SU-DHL-6 (cell line): Measurements from ENCODE around the gene CRKL.

Experiments
- H2AFZ ChIP-seq: fragments of 200-600 bp; sonication (generic); 2 replicates; pipeline ENCODE4 v1.6.1; 2014; ENCODE audit warnings: low read depth, mild to moderate bottlenecking, moderate library complexity, mixed read lengths, antibody characterized with exemption, low read length; ENCODE audit not compliant: severe bottlenecking
- H3F3A ChIP-seq: fragments of 200-600 bp; shearing (Covaris generic); 2 replicates; pipeline ENCODE4 v1.6.0; 2016; ENCODE audit warnings: antibody characterized with exemption, mild to moderate bottlenecking; ENCODE audit not compliant: insufficient read depth
- H3K27ac ChIP-seq: fragments of 200-600 bp; sonication (generic); 2 replicates; pipeline ENCODE4 v1.5.1; 2016; ENCODE audit warnings: low read depth, mild to moderate bottlenecking, low read length, moderate library complexity, mixed read lengths
- H3K27me3 ChIP-seq: fragments of 200-600 bp; sonication (generic), shearing (Covaris generic); 2 replicates; pipeline ENCODE4 v1.6.0; 2014; ENCODE audit warnings: mild to moderate bottlenecking, low read length
- H3K36me3 ChIP-seq: fragments of 200-600 bp; sonication (generic); 2 replicates; pipeline ENCODE4 v1.6.1; 2014; ENCODE audit warnings: mild to moderate bottlenecking, low read length, mixed read lengths
- H3K4me2 ChIP-seq: fragments of 300-600, 200-600 bp; shearing (Covaris generic), sonication (generic); 2 replicates; pipeline ENCODE4 v1.6.0; 2014; ENCODE audit warnings: low read length, low read depth, mild to moderate bottlenecking; ENCODE audit not compliant: poor library complexity, severe bottlenecking
- H3K4me3 ChIP-seq: fragments of 200-600 bp; sonication (generic); 2 replicates; pipeline ENCODE4 v1.5.1; 2014; ENCODE audit warnings: antibody characterized with exemption, low read length, mild to moderate bottlenecking, mixed read lengths; ENCODE audit not compliant: insufficient read depth, poor library complexity, severe bottlenecking
- H3K79me2 ChIP-seq: fragments of 200-600 bp; sonication (generic); 2 replicates; pipeline ENCODE4 v1.6.1; 2014; ENCODE audit warnings: mild to moderate bottlenecking, low read length, moderate library complexity; ENCODE audit not compliant: insufficient read depth
- H3K9ac ChIP-seq: fragments of 200-600 bp; sonication (generic); 2 replicates; pipeline ENCODE4 v1.7.0; 2014; ENCODE audit warnings: mild to moderate bottlenecking, low read length
- H3K9me2 ChIP-seq: fragments of 200-600 bp; sonication (generic); replicated peaks from 2 replicates; pipeline ENCODE4 v1.6.1; 2014; ENCODE audit warnings: low read length; ENCODE audit not compliant: insufficient read depth
- H3K9me3 ChIP-seq: fragments of 200-600 bp; sonication (generic); 2 replicates; pipeline ENCODE4 v1.6.1; 2014; ENCODE audit warnings: low read length, mixed read lengths; ENCODE audit not compliant: insufficient read depth
- H4K20me1 ChIP-seq: fragments of 200-600 bp; sonication (generic); 2 replicates; pipeline ENCODE4 v1.6.1; 2014; ENCODE audit warnings: low read depth, mild to moderate bottlenecking, antibody characterized with exemption, low read length, moderate library complexity, mixed read lengths
- EZH2phosphoT487 ChIP-seq: fragments of 200-600 bp; sonication (generic), shearing (Covaris generic); conservative IDR thresholded peaks from 2 replicates; pipeline ENCODE4 v1.6.1; 2018; ENCODE audit warnings: mild to moderate bottlenecking, antibody characterized with exemption, low read length, moderate library complexity, mixed read lengths
- TF ChIP-seq, protein P1 (sequence below): fragments of 200-600 bp; sonication (generic); IDR thresholded peaks from one replicate; pipeline ENCODE4 v1.5.1; 2017; ENCODE audit warnings: antibody characterized with exemption, mild to moderate bottlenecking, low read length, moderate library complexity; ENCODE audit not compliant: insufficient read depth, poor library complexity, severe bottlenecking

Gene CRKL

DNA sequence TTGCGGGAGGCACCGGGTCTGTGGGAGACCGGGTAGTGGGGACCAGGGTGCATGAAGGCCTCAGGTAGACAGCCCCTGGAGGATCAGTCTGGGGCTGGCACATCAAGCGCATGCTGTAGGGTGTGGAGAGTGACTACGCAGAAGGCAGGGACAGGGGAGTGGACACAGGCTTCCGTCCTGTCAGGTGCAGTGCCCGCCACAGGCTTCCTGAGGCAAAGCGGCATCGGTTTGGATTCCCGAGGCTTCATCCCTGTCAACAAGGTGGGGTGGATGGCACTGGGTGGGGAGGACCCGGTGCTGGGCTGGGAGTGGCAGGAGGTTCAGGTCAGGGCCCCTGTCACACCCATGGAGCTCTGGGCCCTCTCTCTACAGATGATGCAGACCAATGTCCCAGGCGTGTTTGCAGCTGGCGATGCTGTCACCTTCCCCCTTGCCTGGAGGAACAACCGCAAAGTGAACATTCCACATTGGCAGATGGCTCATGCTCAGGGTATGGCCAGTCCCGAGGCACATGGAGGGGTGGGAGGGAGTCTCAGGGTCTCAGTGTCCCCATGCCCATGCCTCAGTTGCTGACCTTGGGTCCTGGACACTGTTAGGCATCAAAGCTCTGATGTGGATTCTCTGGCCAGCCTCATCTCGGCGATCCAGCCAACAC is 60.4 kb downstream of the CRKL start:
- Histone ChIP-seq H4K20me1 (no peaks in the 10 kb centered on the region), H3K27ac (no peak overlapping the region), H3K36me3 (no peaks in the 10 kb centered on the region), H3K9ac (no peak overlapping the region), H3K27me3 (no peaks in the 10 kb centered on the region), H3K79me2 (no peaks in the 10 kb centered on the region), H2AFZ (no peak overlapping the region), H3K4me3 (no peak overlapping the region), H3K4me2 (no peak overlapping the region), H3K9me2 (no peaks in the 10 kb centered on the region), H3K9me3 (no peaks in the 10 kb centered on the region), H3F3A (no peaks in the 10 kb centered on the region)
- TF ChIP-seq, protein P1, sequence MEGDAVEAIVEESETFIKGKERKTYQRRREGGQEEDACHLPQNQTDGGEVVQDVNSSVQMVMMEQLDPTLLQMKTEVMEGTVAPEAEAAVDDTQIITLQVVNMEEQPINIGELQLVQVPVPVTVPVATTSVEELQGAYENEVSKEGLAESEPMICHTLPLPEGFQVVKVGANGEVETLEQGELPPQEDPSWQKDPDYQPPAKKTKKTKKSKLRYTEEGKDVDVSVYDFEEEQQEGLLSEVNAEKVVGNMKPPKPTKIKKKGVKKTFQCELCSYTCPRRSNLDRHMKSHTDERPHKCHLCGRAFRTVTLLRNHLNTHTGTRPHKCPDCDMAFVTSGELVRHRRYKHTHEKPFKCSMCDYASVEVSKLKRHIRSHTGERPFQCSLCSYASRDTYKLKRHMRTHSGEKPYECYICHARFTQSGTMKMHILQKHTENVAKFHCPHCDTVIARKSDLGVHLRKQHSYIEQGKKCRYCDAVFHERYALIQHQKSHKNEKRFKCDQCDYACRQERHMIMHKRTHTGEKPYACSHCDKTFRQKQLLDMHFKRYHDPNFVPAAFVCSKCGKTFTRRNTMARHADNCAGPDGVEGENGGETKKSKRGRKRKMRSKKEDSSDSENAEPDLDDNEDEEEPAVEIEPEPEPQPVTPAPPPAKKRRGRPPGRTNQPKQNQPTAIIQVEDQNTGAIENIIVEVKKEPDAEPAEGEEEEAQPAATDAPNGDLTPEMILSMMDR: no peak
- TF ChIP-seq EZH2phosphoT487: no peak

DNA sequence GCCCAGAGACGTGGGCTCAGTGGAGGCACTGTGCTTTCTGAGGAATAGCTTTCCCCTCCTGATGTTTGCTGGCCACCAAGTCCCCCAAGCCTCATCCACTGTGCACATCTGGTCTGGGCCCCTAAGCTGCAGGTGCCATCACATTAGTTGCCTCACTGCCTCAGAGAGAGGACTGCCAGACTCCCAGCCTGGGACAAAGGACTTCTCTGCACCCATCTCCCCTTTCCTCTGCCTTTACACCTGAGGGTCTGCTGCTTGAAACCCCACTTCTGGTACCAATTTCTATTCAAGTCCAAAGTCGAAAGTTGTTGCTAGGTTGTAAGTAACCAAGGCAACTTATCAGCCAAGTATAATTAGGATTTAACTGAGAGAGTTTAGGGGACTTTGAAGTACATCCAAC is 61.2 kb downstream of the CRKL start:
- H3K79me2 ChIP-seq: no peaks in the 10 kb centered on the region
- H3K36me3 ChIP-seq: no peaks in the 10 kb centered on the region
- no peak overlapping the region for H3K4me3 ChIP-seq
- no peaks in the 10 kb centered on the region for H3K9me2 ChIP-seq
- H3K9me3 ChIP-seq: no peaks in the 10 kb centered on the region
- TF ChIP-seq EZH2phosphoT487: no peak
- TF ChIP-seq, protein P1: no peak
- H3K27ac ChIP-seq: no peak overlapping the region
- no peak overlapping the region for H2AFZ ChIP-seq
- no peaks in the 10 kb centered on the region for H4K20me1 ChIP-seq
- H3F3A ChIP-seq: no peaks in the 10 kb centered on the region
- no peaks in the 10 kb centered on the region for H3K27me3 ChIP-seq
- no peak overlapping the region for H3K9ac ChIP-seq
- H3K4me2 ChIP-seq: no peak overlapping the region

DNA sequence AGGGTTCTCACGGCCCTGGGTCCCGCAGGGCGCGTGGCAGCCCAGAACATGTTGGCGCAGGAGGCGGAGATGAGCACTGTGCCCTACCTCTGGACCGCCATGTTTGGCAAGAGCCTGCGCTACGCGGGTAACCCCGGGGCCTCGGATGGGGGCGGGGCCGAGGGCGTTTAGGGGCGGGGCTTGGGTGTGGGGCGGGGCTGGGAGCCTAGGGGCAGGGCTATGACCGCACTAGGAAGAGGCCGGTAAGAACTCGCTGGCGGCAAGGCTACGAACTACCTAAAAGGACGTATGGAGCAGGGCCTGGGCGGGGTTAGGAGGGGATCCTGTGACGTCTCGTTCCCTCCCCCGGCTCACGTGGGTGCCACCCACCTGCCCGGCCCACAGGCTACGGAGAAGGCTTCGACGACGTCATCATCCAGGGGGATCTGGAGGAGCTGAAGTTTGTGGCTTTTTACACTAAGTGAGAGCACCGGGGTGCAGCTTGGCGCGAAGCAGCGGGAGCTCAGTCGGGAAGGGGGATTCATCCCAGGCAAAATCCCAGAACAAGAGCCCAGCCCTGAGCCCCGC is 62.1 kb downstream of the CRKL start:
- Histone ChIP-seq H4K20me1 (no peaks in the 10 kb centered on the region), H2AFZ (no peak overlapping the region), H3K27me3 (no peaks in the 10 kb centered on the region), H3K27ac (no peak overlapping the region), H3K36me3 (no peaks in the 10 kb centered on the region), H3K9me2 (no peaks in the 10 kb centered on the region), H3K4me3 (no peak overlapping the region), H3K9me3 (no peaks in the 10 kb centered on the region), H3K79me2 (no peaks in the 10 kb centered on the region), H3K9ac (no peak overlapping the region), H3K4me2 (no peak overlapping the region), H3F3A (no peaks in the 10 kb centered on the region)
- TF ChIP-seq, protein P1: no peak
- TF ChIP-seq EZH2phosphoT487: no peak
